ENCODE measurements around the gene TMEM150C. TPM values are rescaled to one million over a fixed set of nuclear protein-coding genes. Genes with fewer than 3 reads are reported as not detected.

TMEM150C gene
- total RNA-seq, 1 donor from 2014 or later: 10.5 TPM

DNA sequence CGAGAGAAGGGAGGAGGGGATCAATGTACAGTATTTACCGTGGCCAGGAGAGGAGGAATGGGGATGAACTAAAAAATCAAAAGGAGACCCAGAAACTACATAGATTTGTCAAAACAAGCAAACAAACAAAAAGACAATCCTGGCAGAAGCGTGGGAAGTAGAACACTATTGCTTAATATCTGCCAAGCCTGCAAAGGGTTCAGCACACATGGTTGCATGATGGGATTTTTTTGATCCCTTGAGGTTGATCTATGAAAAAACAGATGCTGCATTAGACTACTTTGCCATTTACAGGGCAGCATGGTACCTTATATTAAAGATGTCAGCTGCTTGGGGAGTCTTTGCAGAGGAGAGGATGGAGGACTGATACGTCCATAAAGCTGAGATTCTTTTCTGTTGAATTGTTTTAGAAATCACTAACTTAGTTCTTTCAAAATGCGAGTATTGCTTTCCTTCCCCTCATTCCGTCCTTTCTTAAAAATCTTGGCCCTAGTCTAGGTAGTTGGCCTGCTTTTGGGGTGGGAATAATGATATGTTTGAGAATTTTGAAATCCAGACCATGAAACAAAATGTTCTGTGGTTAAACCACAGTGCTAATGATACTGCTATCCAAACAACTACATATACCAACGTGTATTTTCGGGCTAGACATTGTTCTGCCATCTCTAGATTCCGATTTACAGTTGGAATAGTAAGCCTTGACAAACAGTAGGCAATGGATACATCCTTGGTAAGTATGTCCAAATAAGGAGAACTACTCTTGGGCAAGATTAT, 39.6 kb upstream of the TMEM150C start:
- H3K4me3 Mint-ChIP-seq (ENCODE audit: unreplicated experiment): no peak overlapping the region
- peaks cover 10% of the 10 kb centered on the region for H3K4me1 Mint-ChIP-seq (ENCODE audit: unreplicated experiment)
- no peak for DNase-seq (ENCODE audit: low spot score)
- no peak overlapping the region for H3K27ac Mint-ChIP-seq (ENCODE audit: unreplicated experiment)
- peaks cover 5% of the 10 kb centered on the region for H3K27me3 Mint-ChIP-seq (ENCODE audit: unreplicated experiment)
- no peak for TF ChIP-seq CTCF (IDR thresholded peaks at IDR 0.05; ENCODE audit: unreplicated experiment)
- H3K36me3 Mint-ChIP-seq (ENCODE audit: low read depth, unreplicated experiment): no peaks in the 10 kb centered on the region
- H3K9me3 Mint-ChIP-seq (ENCODE audit: unreplicated experiment): no peaks in the 10 kb centered on the region

DNA sequence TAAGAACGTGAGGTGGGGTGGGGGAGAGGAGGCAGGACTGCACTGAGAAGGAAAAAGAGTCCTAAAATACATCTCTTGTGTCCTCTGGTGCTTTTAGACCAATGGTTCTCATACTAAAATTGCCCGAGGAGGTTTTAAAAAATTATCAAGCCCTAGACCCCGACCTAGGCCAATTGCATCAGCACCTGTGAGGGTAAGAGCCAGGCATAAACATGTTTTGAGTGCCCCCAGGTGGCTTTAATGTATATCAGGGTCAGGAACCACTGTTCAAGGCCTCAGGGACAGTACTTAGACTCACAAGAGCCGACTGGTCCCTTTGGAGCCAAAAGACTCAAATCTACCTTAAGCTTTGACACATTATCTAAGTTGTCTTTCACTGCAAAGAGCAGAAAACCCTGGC, 37.5 kb upstream of the TMEM150C start:
- Mint-ChIP-seq H3K27ac (ENCODE audit: unreplicated experiment) (no peak overlapping the region), H3K4me1 (ENCODE audit: unreplicated experiment) (peaks cover 10% of the 10 kb centered on the region), H3K4me3 (ENCODE audit: unreplicated experiment) (no peak overlapping the region), H3K9me3 (ENCODE audit: unreplicated experiment) (no peaks in the 10 kb centered on the region), H3K27me3 (ENCODE audit: unreplicated experiment) (peaks cover 2% of the 10 kb centered on the region), H3K36me3 (ENCODE audit: low read depth, unreplicated experiment) (no peaks in the 10 kb centered on the region)
- TF ChIP-seq CTCF (IDR thresholded peaks at IDR 0.05; ENCODE audit: unreplicated experiment): no peak
- DNase-seq (ENCODE audit: low spot score): no peak

DNA sequence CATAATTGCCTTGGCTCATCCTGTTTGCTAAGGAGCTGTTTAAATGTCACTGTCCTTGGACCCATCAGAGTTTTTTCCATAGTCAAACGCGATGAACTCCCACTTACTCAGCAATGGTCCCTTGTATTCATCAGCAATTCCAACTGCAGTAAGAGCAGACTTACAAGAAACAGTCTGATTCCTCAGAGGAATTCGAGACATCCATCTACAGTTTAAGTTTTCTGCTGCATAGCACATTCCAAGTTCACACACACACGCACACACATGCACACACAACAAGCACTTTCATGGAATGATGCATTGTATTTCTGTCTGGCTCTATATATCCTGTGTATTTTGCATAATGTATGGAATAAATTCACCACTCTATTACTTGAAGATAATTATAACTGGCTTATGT, 32.7 kb upstream of the TMEM150C start:
- Mint-ChIP-seq H3K4me1 (ENCODE audit: unreplicated experiment) (peaks cover 6% of the 10 kb centered on the region), H3K27me3 (ENCODE audit: unreplicated experiment) (peaks cover 2% of the 10 kb centered on the region), H3K9me3 (ENCODE audit: unreplicated experiment) (no peaks in the 10 kb centered on the region), H3K36me3 (ENCODE audit: low read depth, unreplicated experiment) (no peaks in the 10 kb centered on the region), H3K4me3 (ENCODE audit: unreplicated experiment) (no peak overlapping the region), H3K27ac (ENCODE audit: unreplicated experiment) (no peak overlapping the region)
- TF ChIP-seq CTCF (IDR thresholded peaks at IDR 0.05; ENCODE audit: unreplicated experiment): no peak
- DNase-seq (ENCODE audit: low spot score): no peak

- Mint-ChIP-seq H3K27me3 (ENCODE audit: unreplicated experiment) (peaks cover 2% of the 10 kb centered on the region), H3K27ac (ENCODE audit: unreplicated experiment) (no peak overlapping the region), H3K9me3 (ENCODE audit: unreplicated experiment) (no peaks in the 10 kb centered on the region), H3K4me1 (ENCODE audit: unreplicated experiment) (peaks cover 5% of the 10 kb centered on the region), H3K36me3 (ENCODE audit: low read depth, unreplicated experiment) (no peaks in the 10 kb centered on the region), H3K4me3 (ENCODE audit: unreplicated experiment) (no peak overlapping the region)
- DNase-seq (ENCODE audit: low spot score): no peak
- TF ChIP-seq CTCF (IDR thresholded peaks at IDR 0.05; ENCODE audit: unreplicated experiment): no peak
Measured at GRCh38 chr4:82593411-82593810, 31.6 kb upstream of the TMEM150C start.

GRCh38 chr4:82592639-82593038, 30.9 kb upstream of the TMEM150C start:
- DNase-seq (ENCODE audit: low spot score): no peak
- H3K4me1 Mint-ChIP-seq (ENCODE audit: unreplicated experiment): no peaks in the 10 kb centered on the region
- H3K27ac Mint-ChIP-seq (ENCODE audit: unreplicated experiment): no peak overlapping the region
- H3K27me3 Mint-ChIP-seq (ENCODE audit: unreplicated experiment): peaks cover 2% of the 10 kb centered on the region
- no peaks in the 10 kb centered on the region for H3K9me3 Mint-ChIP-seq (ENCODE audit: unreplicated experiment)
- H3K4me3 Mint-ChIP-seq (ENCODE audit: unreplicated experiment): no peak overlapping the region
- TF ChIP-seq CTCF (IDR thresholded peaks at IDR 0.05; ENCODE audit: unreplicated experiment): no peak
- H3K36me3 Mint-ChIP-seq (ENCODE audit: low read depth, unreplicated experiment): no peaks in the 10 kb centered on the region

All from endothelial cell (in vitro differentiated cells).